ENCODE data around the gene LGALS16.
A peak's percentile ranks its signal among the peaks of the same experiment; 100 is the strongest.
"Not testable (repeated sequence)": the region's sequence is repeated elsewhere in the genome, so short reads cannot be mapped to it uniquely, and the experiment has no call there.

LGALS16 gene, protein sequence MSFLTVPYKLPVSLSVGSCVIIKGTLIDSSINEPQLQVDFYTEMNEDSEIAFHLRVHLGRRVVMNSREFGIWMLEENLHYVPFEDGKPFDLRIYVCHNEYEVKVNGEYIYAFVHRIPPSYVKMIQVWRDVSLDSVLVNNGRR

DNA sequence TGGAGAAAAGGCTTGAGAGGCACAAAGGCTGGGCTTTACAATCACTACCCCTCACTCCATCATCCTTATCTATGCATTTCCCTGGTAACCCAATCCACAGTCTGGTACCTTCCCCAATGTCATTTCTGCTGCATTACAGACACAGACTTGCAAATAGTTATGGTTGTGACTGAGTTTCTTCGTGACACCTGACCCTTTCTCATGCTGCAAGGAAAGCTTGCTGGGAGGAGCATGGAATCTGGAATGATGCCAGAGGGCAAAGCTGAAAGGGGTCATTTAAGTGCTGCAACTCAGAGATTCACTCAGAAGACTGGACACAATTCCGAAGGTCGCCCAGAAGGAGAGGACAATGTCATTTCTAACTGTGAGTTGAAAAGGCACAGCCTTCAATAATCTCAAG lies at the start of gene LGALS16:
Gene LGALS16 (plus strand): TSS at position 301 of the 400 bp plus-strand sequence. CDS start 49 bp downstream, at position 350.
- no peak for DNase-seq

DNA sequence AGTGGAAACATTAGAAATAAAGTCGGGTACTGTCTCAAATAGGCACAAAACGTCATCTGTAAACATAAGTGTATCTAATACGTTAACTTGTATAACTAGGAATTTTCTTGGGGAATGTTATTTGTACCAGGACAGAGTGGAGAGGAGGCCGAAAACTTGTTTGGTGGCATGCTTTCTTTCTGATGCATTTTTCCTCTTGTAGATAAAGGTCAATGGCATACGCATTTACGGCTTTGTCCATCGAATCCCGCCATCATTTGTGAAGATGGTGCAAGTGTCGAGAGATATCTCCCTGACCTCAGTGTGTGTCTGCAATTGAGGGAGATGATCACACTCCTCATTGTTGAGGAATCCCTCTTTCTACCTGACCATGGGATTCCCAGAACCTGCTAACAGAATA lies 48.7 kb upstream of the LGALS16 start:
- DNase-seq, result no peak

DNA sequence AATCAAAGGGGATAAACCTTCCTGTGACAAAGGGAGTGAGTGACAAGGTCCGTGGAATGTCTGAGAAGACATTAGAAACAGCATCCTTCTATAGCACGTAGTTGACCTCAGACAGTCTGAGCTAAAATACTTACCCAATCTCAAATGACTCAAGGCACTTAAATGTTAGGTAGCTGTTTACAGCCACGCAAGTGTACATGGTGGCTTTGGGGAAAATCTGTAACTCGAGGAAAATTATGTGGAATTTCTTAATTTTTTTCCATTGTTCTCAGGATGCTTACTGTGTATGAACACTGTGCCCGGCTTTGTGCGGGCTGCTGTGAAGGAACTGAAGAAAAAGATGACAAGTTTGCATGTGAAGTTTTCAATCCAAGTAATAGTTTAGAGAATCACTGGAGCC lies 48.2 kb upstream of the LGALS16 start:
- DNase-seq, result no peak

DNA sequence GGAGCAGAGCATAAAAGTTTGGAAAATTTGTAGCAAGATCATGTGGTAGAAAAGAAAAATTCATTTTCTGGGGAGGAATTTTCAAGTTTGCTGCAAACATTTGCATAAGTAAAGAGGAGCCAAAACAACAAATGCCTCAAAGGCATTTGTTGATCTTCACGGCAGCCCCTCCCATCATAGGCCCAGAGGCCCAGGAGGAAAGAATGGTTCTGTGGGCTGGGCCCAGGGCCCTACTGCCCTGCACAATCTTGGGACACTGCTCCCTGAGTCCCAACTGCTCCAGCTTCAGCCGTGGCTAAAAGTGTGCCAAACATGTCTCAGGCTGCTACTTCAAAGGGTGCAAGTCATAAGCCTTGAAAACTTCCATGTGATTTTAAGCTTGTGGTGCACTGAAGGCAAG lies 42.1 kb upstream of the LGALS16 start:
- no peak for DNase-seq

DNA sequence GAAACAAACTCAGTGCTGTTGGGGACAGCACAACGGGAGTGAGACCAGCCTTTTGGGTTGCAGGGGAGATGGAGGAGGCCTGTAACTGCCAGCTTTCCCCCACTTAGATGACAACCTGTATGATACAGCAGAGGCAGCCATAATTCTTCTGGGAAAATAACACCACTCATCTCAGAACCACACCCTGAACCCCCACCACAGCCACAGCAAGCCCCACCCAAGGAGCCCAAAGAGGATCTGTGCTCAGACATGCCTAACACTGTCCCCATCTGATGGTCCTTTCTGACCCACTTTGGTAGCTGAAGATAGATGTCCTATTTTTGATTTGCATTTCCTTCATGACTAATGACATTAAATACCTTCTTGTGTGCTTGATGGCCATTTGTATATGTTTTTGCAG lies 38.0 kb upstream of the LGALS16 start:
- DNase-seq, result no peak

DNA sequence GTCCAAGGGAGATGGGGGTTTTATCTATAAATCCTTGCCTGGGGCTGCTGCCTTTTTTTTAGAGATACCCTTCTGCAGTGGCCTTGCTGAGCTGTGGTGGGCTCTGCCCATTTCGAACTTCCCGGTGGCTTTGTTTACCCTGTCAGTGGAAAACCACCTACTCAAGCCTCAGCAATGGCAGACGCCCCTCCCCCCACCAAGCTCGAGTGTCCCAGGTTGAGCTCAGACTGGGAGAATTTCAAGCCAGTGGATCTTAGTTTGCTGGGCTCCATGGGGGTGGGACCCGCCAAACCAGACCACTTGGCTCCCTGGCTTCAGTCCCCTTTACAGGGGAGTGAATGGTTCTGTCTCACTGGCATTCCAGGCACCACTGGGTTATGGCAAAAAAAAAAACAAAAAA lies 31.8 kb upstream of the LGALS16 start:
- DNase-seq, result no peak

DNA sequence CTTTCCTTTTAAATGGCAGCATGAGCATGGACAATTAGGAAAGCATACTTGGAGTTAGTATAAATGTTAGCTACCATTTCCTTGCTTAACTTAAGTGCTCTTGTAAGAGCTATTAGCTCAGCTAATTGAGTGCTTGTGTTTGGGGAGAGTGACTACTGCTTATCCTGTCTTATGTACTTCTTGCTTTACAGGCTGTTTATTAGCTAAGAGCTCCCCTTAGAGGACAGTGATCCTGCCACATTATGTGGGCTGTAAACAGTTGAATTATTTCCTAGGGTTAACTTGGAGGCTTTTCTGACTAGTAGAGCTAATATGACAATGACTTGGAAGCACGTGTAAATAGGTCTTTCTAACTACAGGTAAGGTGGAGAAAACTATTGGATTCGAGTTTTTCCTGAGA lies 28.1 kb upstream of the LGALS16 start:
- DNase-seq, result peak; percentile 9

DNA sequence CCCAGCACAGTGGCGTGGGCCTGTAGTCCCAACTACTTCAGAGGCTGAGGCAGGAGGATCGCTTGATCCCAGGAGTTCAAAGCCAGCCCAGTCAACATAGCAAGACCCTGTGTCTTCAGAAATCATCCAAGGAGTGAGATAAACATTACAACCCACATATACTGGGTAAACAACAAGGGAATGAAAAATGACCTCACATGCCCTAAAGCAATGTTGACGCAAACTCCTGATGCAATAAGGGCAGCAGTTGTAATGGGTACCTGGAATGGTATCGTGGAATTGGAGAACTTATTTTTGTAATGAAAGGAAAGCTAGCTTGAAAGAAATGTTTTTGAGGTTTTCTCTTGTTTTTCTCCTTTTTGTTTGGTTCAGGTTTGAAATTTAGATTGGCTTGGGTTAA lies 24.5 kb upstream of the LGALS16 start:
- no peak for DNase-seq

DNA sequence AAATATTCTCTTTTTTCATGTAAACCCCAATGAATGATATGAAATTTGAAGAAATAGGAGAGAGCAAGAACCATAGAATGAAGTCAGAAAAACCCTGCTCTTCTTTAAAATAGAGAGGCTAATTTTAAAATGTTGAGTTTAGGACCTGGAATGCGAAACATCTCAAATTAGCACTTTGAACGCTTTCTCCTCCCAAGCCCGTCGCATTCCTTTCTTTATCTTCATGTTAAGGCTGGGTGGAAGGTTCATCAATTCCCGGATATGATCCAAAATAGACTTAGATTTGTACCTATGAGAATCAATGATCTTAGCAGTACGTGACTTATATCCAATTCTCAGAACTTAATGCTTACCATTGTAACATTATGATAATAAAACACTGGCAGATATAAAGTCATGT lies 24.1 kb upstream of the LGALS16 start:
- DNase-seq, result no peak

DNA sequence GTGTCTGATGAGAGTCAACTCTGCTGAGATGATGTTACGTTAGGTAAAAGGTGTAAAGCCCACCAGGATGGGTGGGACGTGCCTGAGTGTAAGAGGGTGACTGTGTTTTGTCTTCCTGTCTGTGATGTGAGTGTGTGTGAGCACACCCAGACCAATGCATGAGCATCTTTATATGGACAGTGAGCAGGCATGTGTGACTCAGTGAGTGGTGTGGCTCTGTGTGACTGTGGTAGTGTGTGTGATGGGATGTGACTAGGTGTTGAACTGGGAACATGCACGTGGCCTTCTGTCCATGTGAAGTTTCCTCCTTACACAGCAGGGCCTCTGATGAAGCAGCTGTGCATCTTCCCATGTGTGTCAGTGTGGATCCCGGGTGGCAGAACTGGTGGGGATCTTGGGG lies 17.8 kb upstream of the LGALS16 start:
- no peak for DNase-seq

DNA sequence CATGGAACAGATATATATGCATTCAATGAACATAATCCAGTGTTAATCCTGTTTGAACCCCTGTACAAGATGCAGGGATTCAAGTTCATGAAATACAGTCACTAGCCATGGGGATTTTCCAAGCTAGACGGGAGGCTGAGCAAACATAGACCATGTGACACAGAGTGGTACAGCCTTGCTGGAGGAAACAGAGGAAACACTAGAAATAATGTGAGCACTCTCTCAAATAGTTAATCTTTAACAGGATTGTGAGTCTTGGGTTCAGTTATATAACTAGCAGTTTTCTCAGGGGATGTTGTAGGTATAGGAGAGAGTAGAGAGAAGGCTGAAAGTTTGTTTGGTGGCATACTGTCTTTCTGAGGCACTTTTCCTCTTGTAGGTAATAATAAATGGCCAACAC lies 13.9 kb upstream of the LGALS16 start:
- DNase-seq, result no peak

DNA sequence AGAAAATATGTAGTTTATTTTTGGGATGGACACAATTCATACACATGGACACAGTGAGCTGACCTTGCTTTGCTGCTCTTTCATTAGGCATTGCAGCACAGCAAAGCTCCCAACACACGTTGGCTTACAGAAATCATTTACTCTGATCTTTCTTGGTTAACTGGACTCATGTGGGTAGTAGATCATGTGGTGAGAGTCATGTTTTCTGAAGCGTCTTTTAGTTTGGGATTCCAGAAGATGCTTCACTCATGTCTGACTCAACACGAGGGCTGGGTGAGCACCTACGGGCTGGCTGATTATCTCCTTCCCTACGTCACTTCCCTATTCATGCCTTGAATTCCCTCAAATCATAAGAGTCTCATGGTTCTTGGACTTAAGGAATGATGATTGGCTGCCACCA lies 12.1 kb upstream of the LGALS16 start:
- DNase-seq, result no peak

DNA sequence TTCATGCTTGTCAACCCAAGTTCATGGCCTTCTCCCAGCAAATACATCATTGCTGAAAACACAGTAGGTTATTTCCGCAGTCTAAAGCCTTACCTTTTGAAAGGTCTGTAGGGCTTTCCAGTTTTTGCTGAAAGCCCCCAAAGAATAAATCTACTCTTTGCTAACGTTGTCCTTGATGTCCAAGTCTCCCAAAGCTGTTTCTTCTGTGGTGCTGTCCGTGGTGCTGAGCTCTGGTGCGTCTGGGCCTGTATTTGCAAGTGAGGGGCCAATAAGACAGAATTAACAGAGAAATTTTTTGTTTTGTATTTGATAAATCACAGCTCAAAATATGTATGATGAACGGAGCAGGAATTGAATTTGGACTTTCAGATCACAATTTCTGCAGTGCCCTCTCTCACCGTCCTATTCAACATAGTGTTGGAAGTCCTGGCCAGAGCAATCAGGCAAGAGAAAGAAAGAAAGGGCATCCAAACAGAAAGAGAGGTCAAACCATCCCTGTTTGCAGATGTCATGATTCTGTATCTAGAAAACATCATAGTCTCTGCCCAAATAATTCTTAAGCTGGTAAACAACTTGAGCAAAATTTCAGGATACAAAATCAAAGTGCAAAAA lies 9.8 kb upstream of the LGALS16 start:
- DNase-seq, result no peak

DNA sequence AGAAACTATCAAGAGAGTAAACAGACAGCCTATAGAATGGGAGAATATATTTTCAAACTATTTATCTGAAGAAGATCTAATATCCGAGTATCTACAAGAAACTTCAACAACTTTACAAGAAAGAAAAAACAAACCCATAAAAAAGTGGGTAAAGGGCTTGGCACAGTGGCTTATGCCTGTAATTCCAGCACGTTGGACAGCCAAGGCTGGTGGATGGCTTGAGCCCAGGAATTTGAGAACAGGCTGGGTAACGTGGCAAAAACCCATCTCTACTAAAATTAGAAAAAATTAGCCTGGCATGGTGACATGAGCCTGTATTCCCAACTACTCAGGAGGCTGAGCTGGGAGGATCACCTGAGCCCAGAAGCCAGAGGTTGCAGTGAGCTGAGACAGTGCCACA lies 7.8 kb upstream of the LGALS16 start:
- no peak for DNase-seq

DNA sequence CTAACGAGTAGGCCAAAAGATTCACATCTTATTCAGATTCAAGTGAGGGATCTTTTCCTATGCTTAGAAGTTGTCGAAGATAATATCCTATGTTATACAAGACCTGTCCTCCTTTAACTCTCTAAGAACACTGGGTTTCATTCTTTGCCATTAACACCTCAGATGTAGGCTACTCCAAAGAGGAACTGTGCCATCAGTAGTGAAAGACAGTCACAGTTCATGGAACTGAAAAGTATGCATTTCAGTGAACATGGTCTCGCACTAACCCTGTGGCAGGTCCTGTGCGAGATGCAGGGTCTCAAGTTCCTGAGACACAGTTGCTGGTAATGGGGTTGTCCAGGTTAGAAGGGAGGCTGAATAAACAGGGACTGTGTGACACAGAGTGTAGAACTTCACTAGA lies 4.1 kb downstream of the LGALS16 start:
- DNase-seq, result no peak

DNA sequence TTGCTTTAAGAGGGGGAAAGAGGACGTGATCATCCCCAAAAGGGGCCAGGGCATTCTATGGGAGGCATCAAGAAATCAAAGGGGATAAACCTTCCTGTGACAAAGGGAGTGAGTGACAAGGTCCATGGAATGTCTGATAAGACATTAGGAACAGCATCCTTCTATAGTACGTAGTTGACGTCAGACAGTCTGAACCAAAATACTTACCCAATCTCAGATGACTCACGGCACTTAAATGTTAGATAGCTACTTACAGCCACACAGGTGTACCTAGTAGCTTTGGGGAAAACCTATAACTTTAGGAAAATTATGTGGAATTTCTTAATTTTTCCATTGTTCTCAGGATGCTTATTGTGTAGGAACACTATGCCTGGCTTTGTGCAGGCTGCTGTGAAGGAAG lies 4.9 kb downstream of the LGALS16 start:
- no peak for DNase-seq

DNA sequence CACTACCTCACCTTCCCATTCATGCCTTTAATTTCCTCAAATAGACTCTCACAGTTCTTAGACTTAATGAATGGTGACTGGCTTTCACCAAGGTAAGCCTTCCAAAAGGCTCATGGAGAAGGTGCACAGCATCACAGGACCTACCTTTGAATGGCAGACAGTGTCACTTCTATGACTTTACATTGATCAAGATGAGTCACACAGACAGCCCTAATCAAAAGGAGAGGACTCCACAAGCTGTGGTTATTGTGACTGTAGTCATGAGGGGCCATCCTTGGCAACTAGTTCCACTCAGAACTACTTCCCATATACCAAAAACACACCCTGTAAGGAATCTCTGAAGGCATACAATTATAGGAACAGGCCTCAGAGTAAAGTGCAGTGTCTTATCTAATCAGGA lies 5.9 kb downstream of the LGALS16 start:
- DNase-seq, result no peak

DNA sequence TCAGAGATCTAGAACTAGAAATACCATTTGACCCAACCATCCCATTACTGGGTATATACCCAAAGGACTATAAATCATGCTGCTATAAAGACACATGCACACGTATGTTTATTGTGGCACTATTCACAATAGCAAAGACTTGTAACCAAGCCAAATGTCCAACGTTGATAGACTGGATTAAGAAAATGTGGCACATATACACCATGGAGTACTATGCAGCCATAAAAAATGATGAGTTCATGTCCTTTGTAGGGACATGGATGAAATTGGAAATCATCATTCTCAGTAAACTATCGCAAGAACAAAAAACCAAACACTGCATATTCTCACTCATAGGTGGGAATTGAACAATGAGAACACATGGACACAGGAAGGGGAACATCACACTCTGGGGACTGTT lies 14.1 kb downstream of the LGALS16 start:
- not testable (repeated sequence) for DNase-seq

DNA sequence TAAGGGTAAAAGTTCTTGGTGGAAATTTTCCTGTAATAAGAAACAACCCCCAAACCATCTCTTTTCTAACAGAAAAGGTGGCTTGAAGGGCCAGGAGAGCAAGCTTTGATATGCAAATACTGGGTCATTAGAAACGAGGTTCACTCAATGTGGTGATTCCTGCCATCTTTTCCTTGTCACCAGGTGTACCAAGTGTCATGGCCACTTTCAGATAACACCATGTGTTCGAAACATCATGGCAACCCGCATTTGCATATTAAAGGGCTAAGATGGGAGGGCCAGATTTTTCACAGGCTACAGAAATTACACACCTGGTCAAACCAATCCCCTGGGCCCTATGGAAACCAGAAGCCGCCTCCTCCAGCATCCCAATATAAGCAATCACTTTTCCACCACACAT lies 15.3 kb downstream of the LGALS16 start:
- DNase-seq, result no peak

DNA sequence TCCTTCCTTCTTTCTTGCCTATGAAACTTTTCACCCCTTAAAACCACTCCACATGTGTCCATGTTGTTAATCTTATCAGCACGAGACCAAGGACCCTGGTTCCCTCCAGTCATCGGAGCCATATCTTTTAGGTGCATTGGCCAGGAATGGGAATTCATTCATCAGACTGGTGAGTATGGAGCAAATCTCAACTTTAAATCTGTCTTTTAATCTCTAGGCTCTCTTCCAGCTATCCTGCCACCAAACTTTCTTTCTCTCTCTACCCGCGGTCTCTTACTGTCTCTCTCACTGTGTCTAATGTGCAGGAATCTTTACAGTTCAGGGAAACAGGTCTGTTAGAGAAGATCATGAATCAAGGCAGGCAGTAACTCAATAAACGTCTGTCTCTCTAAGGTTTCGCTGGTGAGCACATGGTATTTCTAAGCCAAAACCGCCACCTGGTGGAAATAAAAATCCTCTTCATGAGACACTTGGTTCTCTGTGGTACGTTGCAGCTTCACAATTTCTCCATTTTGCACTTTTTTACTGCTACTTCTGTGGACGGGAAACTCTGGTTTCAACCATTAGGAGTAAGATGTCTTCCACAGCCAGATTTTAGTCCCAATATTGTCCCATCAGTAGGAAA lies 16.1 kb downstream of the LGALS16 start:
- DNase-seq, result peak; percentile 73

DNA sequence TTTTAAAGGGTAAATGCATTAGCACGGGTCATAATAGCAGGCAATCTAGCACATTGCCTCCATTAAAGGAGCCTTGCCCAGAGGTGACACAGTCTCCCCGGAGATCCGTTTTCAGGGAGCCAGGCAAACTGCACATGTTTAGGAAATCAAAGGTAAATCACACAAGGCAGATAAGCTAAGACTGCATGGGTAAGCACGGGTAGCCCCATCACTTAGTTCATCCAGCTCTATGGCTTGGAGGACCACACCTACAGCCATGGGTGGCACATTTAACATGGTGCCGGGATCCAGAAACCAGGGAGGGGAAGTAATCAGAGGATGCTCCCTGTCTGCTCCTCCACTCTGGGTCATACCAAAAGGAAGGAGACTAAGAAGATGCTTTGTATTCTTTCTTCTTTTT lies 16.8 kb downstream of the LGALS16 start:
- DNase-seq, result no peak

DNA sequence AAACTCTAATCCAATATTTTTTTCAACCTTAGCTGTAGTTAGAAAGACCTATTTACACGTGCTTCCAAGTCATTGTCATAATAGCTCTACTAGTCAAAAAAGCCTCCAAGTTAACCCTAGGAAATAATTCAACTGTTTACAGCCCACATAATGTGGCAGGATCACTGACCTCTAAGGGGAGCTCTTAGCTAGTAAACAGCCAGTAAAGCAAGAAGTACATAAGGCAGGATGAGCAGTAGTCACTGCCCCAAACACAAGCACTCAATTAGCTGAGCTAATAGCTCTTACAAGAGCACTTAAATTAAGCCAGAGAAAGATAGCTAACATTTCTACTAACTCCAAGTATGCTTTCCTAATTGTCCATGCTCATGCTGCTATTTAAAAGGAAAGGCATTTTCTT lies 18.1 kb downstream of the LGALS16 start:
- peak; percentile 11 for DNase-seq

DNA sequence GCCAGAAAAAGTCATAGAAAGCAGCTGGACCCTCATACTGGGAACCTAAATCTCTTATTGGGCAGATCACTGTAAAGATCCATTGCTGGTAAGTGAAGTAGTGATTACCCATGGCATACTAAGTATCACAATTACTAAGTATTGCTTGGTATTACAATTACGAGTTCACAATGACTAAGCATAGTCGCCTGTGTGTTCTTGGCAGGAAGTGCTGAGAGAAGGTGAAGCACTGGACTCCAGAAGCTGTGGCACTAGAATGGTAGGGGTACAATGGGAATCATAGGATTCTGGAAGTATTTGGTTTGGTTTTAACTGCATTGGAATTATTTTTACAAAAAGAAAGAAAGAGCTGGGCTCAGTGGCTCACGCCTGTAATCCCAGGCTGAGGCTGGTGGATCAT lies 20.3 kb downstream of the LGALS16 start:
- no peak for DNase-seq

DNA sequence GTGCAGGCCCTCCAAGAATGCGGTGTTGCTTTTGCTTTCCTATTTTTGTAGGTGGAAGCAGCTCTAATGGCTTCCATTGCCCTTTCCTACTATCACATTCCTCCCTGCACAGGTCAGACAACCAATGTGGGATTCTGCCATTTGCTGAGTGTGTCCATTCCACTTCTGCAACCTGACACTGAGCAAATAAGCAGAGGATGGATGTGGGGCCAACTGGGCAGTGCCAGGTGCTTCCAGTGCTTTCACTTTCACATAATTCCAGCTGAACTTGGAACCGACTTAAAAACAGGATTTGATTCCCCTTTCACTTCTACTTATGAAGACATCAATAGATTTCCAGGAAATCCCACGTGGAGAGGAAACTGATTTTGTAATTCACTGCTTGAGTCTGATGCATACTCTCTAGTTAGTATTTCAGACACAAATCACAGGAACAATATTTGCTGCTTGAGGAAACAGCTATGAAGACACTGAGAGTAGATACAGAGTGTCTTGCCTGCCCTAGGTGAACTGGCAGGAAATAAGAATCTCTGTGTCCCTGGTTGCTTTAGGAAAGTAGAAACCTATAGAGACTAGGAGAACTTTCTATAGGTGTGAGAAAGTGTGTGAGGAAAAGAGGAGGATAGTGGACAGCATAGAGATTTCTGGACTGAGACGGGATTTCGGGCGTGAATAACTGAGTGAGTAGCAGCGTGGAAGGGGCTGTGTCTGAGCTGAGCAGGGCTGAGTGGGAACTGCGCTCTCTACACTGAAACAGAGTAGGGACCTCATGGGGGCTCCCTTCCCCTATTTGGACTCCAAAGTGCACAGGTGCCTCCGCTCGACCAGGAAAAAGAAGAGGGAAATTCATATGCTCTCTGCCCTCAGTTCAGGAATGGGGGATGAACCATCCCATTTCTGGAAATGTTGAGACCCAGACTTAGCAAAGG lies 22.5 kb downstream of the LGALS16 start:
- DNase-seq, result no peak

Measured in CD4-positive, alpha-beta T cell treated with Interleukin-21 for 1 hour (primary cell).